SU-DHL-6 (cell line): ENCODE results near the gene SERINC2.

Experiments used
- CTCF ChIP-seq: fragments of 200-600 bp; sonication (generic); IDR thresholded peaks from one replicate; pipeline ENCODE4 v1.5.1; 2017; ENCODE audit warnings: antibody characterized with exemption, mild to moderate bottlenecking, low read length, moderate library complexity; ENCODE audit not compliant: insufficient read depth, poor library complexity, severe bottlenecking
- EZH2phosphoT487 ChIP-seq: fragments of 200-600 bp; sonication (generic), shearing (Covaris generic); conservative IDR thresholded peaks from 2 replicates; pipeline ENCODE4 v1.6.1; 2018; ENCODE audit warnings: mild to moderate bottlenecking, antibody characterized with exemption, low read length, moderate library complexity, mixed read lengths

- no peak for TF ChIP-seq CTCF
- no peak for TF ChIP-seq EZH2phosphoT487
Measured at GRCh38 chr1:31376375-31377134, 36.5 kb upstream of the SERINC2 start.
